Stimulated activated naive CD8-positive, alpha-beta T cell treated with anti-CD3 and anti-CD28 coated beads, Interleukin-15, amount 100 ng/mL, for 72 hours (primary cell): Measurements from ENCODE around the gene LMF1.
"Not testable (repeated sequence)": the region's sequence is repeated elsewhere in the genome, so short reads cannot be mapped to it uniquely, and the experiment has no call there.

Experiments
- ATAC-seq: fragments of 150-1000 bp; cut with Tn5 transposase; 2 replicates; pipeline ENCODE4 v1.10.0; 2021; ENCODE audit warnings: mild to moderate bottlenecking, moderate library complexity
- DNase-seq, 2 donors: peaks; one replicate each; pipeline ENCODE4 v3.0.0; 2021 to 2022
- H3K27ac Mint-ChIP-seq, 2 donors: one replicate each; pipeline ENCODE4 v1.8.0; 2022; ENCODE audit warnings: mild to moderate bottlenecking in 2 of 2, mixed read lengths in 2 of 2, moderate library complexity in 2 of 2
- H3K27me3 Mint-ChIP-seq: one replicate; pipeline ENCODE4 v1.8.0; 2022; ENCODE audit warnings: mixed read lengths
- H3K4me1 Mint-ChIP-seq: one replicate; pipeline ENCODE4 v1.8.0; 2022; ENCODE audit warnings: mild to moderate bottlenecking, mixed read lengths
- H3K4me3 Mint-ChIP-seq, 2 donors: one replicate each; pipeline ENCODE4 v1.8.0; 2022; ENCODE audit warnings: mild to moderate bottlenecking in 2 of 2, mixed read lengths in 2 of 2, moderate library complexity in 1 of 2
- H3K9me3 Mint-ChIP-seq, 2 donors: one replicate each; pipeline ENCODE4 v1.8.0; 2022; ENCODE audit warnings: mixed read lengths in 2 of 2

The LMF1 gene

DNA sequence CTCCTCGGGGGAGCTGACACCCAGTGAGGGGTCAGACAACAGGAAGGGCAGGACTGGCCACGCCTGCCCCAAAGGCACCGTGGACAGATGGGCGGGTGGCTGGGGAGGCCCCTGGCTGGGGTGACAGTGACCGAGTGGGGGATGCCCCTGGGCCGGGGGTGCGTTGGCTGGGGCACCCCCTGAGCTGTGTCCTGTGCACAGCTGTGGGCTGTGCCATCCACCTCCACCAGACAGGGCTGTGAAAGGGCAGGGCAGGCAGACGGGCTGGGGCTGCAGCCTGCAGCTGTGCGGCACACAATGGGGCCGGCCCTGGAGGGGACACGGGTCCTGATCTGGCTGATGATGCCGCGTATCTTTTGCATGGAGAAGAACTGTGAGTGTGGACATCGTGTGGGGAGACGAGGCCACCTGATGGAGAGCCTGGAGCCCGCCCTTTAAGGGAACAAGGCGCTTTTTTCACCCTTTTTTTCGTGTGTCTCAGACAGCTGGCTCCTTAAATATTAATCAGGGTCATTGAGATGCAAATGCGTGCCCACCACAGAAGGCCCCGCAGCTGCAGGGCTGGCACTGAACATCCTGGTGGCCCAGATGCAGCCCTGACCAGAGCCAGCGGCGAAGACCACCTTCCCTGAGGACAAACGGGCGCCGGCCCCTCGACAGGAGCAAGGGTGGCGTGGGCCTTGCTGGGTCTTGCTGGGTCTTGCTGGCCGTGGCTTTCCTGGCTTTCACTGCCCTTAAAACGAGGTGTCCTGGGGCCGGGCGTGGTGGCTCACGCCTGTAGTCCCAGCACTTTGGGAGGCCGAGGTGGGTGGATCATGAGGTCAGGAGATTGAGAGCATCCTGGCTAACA, 127.8 kb downstream of the LMF1 start:
- DNase-seq: no peak
- Mint-ChIP-seq H3K4me3 (no peak overlapping the region), H3K9me3 (no peaks in the 10 kb centered on the region), H3K27me3 (no peaks in the 10 kb centered on the region), H3K27ac (no peak overlapping the region), H3K4me1 (no peaks in the 10 kb centered on the region)
- no peak for ATAC-seq

DNA sequence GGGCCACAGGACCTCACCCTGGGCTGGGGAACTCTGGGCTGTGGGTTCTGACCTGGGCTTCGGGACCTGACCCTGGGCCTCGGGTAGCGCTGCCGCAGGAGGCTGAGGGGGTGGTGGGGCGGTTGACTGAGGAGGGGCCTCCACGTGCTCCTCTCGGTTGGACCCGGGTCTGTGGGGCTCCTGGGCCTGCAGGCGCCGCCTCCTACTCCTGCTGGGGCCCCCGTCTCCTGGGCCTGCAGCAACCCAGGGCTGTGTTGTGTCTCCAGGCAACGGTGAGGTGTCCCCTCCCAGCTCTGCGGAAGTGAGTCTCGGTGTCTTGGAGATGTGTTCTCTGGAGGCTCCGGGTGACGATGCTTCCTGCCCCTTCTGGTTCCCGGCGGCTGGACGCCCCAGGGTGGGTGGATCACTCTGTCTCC, 128.7 kb downstream of the LMF1 start:
- Mint-ChIP-seq H3K4me3 (no peak overlapping the region), H3K27ac (no peak overlapping the region), H3K27me3 (no peaks in the 10 kb centered on the region), H3K4me1 (no peaks in the 10 kb centered on the region), H3K9me3 (no peaks in the 10 kb centered on the region)
- ATAC-seq (no peak), DNase-seq (no peak)

DNA sequence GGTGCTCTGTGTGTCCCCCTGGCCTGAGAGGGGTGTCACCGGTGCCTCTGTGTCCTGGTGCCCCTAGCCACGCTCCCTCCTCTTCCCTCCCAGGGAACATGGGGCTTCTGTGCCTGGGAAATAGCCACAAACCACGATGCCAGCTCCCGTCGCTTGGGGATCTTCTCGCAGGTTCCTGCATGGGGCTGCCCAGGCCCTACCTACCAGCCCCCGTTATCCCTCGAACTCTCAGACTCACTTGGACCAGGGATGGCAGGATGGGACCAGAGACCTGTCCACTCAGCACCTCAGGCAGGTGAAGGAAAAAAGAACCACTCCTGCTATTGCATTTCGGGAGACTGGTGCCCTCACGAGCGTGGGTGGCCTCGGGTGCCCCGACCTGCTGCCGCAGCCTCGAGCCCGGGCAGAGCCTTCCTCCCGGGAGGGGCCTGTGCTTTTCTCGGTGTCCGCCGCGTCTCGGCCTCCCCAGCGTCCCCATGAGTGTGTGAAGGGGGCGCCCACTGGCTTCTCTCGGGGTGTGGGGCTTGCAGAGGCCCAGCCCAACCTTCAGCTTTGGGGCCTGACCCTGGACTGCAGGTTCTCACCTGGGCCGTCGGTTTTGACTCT, 129.2 kb downstream of the LMF1 start:
- Mint-ChIP-seq H3K27me3 (no peaks in the 10 kb centered on the region), H3K4me3 (no peak overlapping the region), H3K9me3 (peaks cover under 1 to 5% of the 10 kb centered on the region in 2 donors), H3K27ac (no peak overlapping the region), H3K4me1 (no peaks in the 10 kb centered on the region)
- DNase-seq (no peak), ATAC-seq (no peak)

DNA sequence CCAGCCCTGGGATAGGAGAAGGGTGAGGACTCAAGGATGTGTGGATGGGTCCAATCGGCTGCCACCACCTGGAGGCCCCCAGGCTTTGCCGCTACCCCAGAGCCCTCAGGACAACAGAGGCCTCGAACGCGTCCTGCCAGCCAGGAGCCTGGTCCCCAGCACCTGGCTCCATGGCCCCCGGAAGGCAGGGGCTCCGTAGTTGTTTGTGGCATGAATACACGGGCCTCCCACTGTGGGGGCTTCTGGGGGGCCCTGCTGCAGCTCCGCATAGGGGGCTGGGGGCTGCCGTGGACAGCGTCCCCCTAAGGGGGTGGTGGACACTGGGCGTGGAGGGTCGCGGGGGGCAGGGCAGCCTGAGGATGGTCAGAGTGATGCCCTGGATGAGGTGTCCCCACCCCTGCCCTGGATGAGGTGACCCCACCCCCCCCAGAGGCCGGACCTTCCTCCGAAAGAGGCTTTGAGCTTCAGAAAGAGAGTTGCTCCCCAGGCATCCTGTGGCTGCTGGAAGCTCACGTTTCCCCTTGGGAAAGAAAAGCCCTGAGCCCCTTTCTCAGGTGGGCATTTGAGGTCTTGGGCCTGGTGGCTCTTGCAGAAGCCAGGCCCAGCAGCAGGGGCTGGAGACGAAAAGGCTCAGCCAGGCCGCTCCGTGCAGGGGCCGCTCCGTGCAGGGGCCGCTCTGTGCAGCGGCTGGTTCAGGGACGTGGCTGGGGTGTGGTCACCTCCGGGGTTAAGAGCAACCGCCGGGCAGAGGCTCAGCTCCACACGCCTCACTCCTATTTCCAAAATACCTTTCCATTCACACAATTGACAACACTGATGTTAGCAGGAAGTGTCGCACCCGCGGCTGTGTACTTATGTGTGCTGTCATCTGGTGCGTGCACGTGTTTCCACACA, 130.0 kb downstream of the LMF1 start:
- H3K4me3 Mint-ChIP-seq: no peak overlapping the region
- H3K27ac Mint-ChIP-seq: no peak overlapping the region
- ATAC-seq: no peak
- no peaks in the 10 kb centered on the region for H3K4me1 Mint-ChIP-seq
- H3K27me3 Mint-ChIP-seq: no peaks in the 10 kb centered on the region
- DNase-seq: no peak
- H3K9me3 Mint-ChIP-seq: peaks cover 5 to 12% of the 10 kb centered on the region in 2 donors

DNA sequence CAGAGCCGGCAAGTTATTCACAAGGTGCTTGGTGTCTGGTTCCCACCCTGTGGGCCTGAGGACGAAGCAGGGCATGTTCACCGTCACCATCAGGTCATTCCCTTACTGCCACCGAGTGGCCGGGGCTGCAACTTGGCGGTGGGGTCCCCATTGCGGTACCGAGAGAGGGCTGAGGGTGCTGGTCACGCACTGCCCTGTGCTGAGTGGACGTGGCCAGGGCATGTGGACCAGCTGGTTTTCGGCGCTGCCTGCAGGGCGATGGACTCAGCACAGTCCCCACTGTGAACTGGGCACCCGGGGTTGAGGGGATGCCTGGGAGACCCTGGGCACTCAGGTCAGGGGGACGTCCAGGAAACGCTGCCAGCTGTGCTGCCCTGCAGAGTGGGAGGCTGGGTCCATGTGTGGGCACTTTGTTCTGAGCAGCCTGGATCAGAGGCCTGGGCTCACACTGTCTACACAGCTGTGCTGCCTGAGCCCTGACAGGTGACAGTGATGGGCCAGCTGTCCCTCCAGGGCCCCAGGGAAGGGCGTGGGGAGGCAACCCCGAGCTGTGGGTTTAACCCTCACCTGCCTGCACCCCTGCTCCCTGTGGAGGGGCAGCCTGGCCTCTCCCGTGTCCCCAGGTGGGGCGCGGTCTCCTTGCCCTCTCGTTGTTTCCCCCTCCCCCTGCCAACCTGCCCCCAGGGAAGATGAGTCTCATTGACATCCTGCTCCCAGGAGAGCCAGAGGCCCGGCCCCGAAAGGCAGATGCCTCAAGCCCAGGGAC, 131.0 kb downstream of the LMF1 start:
- H3K27ac Mint-ChIP-seq: no peak overlapping the region
- peaks cover 5 to 17% of the 10 kb centered on the region in 2 donors for H3K9me3 Mint-ChIP-seq
- ATAC-seq: no peak
- H3K27me3 Mint-ChIP-seq: no peaks in the 10 kb centered on the region
- no peak for DNase-seq
- no peak overlapping the region for H3K4me3 Mint-ChIP-seq
- H3K4me1 Mint-ChIP-seq: no peaks in the 10 kb centered on the region

DNA sequence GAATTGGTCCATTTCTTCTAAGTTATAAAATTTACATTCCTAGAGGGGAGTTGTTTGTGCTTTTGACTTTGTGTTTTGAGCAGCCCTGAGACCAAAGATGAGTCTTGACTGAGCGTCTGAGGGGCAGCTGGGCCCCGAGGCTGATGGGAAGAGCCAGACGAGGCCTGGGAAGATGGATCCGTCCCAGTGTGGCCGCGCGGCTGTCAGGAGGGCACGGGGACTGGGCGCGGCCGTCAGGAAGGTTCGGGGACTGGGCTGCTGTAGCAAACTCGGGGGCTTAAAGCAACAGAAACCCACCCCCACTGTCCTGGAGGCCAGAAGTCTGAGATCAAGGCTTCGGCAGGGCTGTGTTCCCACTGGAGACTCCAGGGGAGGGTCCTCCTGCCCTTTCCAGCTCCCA, 132.0 kb downstream of the LMF1 start:
- no peaks in the 10 kb centered on the region for H3K27me3 Mint-ChIP-seq
- H3K4me3 Mint-ChIP-seq: no peak overlapping the region
- H3K4me1 Mint-ChIP-seq: no peaks in the 10 kb centered on the region
- H3K9me3 Mint-ChIP-seq: peaks cover 5 to 17% of the 10 kb centered on the region in 2 donors
- H3K27ac Mint-ChIP-seq: no peak overlapping the region
- ATAC-seq: no peak
- no peak for DNase-seq

DNA sequence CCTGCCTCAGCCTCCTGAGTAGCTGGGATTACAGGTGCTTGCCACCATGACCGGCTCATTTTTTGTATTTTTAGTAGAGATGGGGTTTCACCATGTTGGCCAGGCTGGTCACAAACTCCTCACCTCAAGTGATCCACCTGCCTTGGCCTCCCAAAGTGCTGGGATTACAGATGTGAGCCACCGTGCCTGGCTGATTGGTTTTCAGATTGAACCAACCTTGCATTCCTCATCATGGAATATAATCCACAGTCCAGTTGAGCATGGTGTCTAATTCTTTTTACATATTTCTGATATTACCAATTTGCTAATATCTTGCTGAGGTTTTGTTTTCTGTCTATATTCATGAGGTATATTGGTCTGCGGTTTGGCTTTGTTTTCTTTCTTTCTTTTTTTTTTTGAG, 134.0 kb downstream of the LMF1 start:
- H3K27ac Mint-ChIP-seq, DNase-seq, ATAC-seq, H3K27me3 Mint-ChIP-seq, H3K4me3 Mint-ChIP-seq, H3K4me1 Mint-ChIP-seq: not testable (repeated sequence)
- H3K9me3 Mint-ChIP-seq: peaks cover 5 to 17% of the 10 kb centered on the region in 2 donors

DNA sequence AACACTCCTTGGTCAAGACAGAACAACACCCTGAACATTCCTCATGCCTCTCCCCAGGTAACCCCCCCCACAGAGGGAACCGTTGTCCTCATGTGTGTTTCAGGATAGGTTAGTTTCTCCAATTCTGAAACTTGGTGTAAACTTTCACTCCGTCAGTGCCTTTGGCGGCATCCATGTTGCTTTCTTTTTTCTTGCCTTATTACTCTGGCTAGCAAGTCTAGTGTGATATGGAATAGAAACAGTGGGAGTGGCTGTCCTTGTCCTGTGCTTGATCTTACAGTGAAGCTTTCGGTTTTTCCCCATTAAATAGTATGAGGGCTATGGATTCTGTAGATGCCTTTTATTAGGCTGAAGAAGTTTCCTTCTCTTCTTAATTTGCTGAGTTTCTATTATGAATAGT, 134.6 kb downstream of the LMF1 start:
- Mint-ChIP-seq H3K27me3 (no peaks in the 10 kb centered on the region), H3K4me3 (no peak overlapping the region), H3K4me1 (no peaks in the 10 kb centered on the region), H3K9me3 (peaks cover 5 to 17% of the 10 kb centered on the region in 2 donors), H3K27ac (no peak overlapping the region)
- DNase-seq: no peak
- ATAC-seq: no peak

DNA sequence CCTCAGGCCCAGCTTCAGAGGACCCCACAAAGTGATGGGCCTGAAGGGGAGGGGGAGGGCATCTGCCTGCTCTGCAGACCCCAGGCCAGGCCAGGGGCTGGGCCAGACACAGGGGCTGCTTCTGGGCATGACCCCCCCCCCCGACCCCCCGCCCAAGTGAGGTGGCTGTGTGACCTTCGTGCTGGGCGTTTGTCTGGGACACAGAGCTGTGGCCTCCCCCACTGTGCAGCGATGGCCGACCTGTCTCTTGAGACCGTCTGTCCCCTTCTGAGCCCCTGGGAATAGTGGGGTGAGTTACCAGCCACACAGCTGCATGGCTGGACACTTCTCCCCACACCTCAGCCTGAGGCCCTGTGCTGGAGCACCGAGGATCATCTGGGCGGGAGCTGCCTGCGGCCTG, 135.4 kb downstream of the LMF1 start:
- H3K4me1 Mint-ChIP-seq: no peaks in the 10 kb centered on the region
- H3K27ac Mint-ChIP-seq: no peak overlapping the region
- no peak for ATAC-seq

DNA sequence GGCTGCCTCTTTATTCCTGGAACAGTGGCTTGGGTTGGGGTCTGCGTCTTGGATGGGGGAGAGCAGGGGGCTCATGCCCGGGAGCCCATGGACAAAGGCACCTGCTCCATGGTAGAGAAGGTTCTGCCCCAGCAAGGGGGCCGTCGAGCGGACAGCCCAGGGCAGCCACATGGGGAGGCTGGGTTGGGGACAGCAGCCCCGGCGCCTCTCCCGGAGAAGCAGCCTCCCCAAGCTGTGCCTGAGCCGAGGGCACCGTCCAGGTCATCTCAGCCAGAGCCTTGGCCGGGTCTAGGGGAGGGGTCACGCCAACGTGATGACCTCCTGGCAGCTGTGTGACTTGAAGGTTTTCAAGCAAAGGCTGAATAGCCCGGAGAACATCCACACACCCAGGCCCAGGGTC, 137.4 kb downstream of the LMF1 start:
- no peak for ATAC-seq
- H3K27me3 Mint-ChIP-seq: peaks cover 12% of the 10 kb centered on the region
- no peak overlapping the region for H3K27ac Mint-ChIP-seq
- no peak for DNase-seq
- no peak overlapping the region for H3K4me3 Mint-ChIP-seq
- H3K9me3 Mint-ChIP-seq: peaks cover 5 to 17% of the 10 kb centered on the region in 2 donors
- no peaks in the 10 kb centered on the region for H3K4me1 Mint-ChIP-seq

More for the DNA sequence above, 135.4 kb downstream of the LMF1 start:
- peaks cover 5 to 17% of the 10 kb centered on the region in 2 donors for H3K9me3 Mint-ChIP-seq
- no peak for DNase-seq
- H3K4me3 Mint-ChIP-seq: no peak overlapping the region
- H3K27me3 Mint-ChIP-seq: peaks cover under 1% of the 10 kb centered on the region

DNA sequence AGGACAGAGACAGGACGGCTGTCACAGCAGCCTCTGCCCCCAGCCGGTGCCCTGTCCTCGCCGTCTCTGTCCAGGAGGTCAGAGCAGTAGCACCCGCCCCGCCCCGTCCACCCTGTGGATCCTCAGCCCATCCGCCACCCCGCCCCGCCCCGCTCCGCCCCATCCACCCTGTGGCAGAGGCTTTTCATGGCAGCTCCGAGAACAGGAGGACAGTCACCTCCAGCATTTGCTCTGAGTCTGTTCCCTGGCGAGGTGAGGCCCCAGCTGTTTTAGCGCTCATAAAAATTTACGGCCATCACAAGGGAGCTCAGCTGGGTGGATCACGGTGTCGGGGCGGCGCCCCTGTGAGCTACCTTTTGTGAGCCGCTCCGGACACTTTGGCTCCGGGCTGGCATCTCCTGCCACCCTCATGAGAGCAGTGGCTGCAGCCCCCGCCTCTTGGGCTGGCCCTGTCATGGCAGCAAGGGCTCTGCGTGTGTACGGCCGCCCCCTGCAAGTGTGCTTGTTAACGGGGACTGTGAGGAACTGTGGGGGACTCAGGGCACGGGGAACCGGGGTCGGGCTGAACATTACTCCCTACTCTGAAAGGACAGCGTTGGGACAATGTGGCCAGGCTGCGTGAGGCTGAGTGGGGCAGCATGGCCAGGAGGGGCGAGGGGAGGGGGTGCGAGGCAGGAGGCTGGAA, 138.0 kb downstream of the LMF1 start:
- Mint-ChIP-seq H3K4me1 (no peaks in the 10 kb centered on the region), H3K9me3 (peaks cover 5 to 17% of the 10 kb centered on the region in 2 donors), H3K4me3 (no peak overlapping the region), H3K27me3 (peaks cover 12% of the 10 kb centered on the region), H3K27ac (no peak overlapping the region)
- ATAC-seq: no peak
- DNase-seq: no peak

DNA sequence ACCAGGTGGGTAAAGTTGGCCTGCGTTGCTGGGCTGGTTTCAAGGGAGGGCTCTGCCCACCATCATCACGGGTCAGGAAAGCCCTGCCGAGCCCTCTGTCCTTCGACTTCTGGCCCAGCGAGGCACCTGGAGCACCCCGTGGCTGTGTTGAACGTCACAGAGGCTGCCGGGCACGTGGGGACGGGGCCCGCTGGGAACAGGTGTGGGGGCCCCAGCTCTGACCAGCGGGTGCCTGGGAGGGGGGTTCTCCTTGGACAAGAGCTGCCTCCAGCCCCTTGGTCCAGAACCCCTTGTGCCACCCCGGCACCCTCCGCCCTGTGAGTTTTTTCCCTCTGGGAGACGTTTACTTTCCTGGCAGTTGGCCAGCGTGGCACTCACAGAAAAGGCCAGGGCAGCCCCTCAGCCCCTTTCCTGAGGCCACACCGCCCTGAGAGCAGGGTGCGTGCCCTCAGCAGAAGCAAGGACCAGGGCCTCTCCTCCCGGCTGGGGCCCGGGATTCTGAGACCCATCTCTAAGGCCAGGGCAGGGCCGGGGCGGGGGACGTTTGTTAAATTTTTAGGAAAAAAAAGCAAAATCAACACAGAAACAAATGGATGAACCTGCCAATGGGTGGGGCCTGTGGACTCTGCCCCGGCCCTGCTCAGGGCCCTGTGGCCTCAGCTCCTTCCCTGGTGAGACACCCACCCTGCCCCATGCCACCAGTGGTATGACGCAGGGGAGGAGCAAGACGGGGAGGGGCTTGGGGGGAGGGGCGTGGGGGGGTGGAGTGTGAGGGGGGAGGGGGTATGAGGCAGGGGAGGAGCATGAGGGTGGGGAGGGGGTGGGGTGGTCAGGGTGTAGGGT, 139.0 kb downstream of the LMF1 start:
- DNase-seq (no peak), ATAC-seq (no peak)
- Mint-ChIP-seq H3K9me3 (peaks cover 5 to 14% of the 10 kb centered on the region in 2 donors), H3K27me3 (peaks cover 12% of the 10 kb centered on the region), H3K4me3 (no peak overlapping the region), H3K4me1 (no peaks in the 10 kb centered on the region), H3K27ac (no peak overlapping the region)

DNA sequence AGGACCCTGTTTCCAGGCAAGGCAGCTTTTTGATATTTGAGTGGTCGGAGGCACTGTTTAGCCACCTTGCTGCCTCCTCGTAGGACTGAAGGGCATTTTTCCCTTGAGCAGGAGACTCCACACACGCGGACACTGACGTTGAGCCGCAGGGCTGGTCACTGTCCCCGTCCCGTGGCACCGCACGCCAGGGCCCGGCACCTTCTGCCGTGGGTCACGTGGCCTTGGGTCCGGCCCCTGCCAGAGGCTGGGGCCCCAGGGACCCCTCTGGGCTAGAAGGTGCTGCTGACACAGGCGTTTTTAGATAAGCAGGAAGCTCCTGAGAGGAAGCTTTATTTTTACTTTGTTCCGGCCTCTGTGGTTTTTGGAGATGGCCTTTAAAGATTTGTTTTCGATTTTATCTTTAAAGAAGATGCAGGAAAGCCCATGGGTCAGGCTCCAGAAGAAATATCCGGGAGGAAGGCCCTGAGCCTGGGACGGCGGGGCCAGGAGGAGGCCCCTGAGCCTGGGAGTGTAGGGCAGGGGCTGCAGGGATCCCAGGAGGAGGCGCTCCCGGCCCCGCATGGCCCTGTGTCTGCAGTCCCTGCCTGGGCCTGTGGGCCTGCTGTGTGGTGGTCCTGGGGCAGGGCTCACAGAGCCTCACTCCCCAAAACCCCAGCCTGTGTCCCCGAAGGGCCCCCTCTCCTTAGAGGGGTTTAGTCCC, 139.8 kb downstream of the LMF1 start:
- Mint-ChIP-seq H3K27ac (no peak overlapping the region), H3K4me3 (no peak overlapping the region), H3K4me1 (no peaks in the 10 kb centered on the region), H3K9me3 (peaks cover 0 to 7% of the 10 kb centered on the region in 2 donors), H3K27me3 (peaks cover 12% of the 10 kb centered on the region)
- ATAC-seq (no peak), DNase-seq (no peak)
